ENCODE data around the gene NUP205. TPM values are rescaled to one million over a fixed set of nuclear protein-coding genes. Genes with fewer than 3 reads are reported as not detected.
A peak's percentile ranks its signal among the peaks of the same experiment; 100 is the strongest.

The NUP205 gene
- total RNA-seq, 1 donor from 2014 or later: 66.1 TPM

- TF ChIP-seq CTCF (IDR thresholded peaks at IDR 0.05; ENCODE audit: unreplicated experiment): peak; percentile 55
- Mint-ChIP-seq H3K27me3 (ENCODE audit: unreplicated experiment) (no peaks in the 10 kb centered on the region), H3K36me3 (ENCODE audit: low read depth, unreplicated experiment) (peaks cover 26% of the 10 kb centered on the region), H3K4me1 (ENCODE audit: unreplicated experiment) (peaks cover 11% of the 10 kb centered on the region), H3K27ac (ENCODE audit: unreplicated experiment) (no peak overlapping the region), H3K4me3 (ENCODE audit: unreplicated experiment) (no peak overlapping the region), H3K9me3 (ENCODE audit: unreplicated experiment) (no peaks in the 10 kb centered on the region)
- no peak for DNase-seq (ENCODE audit: low spot score)
Measured at GRCh38 chr7:135645296-135645904, 87.7 kb downstream of the NUP205 start.

GRCh38 chr7:135647755-135648154 lies 90.0 kb downstream of the NUP205 start:
- Mint-ChIP-seq H3K9me3 (ENCODE audit: unreplicated experiment) (no peaks in the 10 kb centered on the region), H3K36me3 (ENCODE audit: low read depth, unreplicated experiment) (peaks cover 16% of the 10 kb centered on the region), H3K4me3 (ENCODE audit: unreplicated experiment) (no peak overlapping the region), H3K27me3 (ENCODE audit: unreplicated experiment) (no peaks in the 10 kb centered on the region), H3K4me1 (ENCODE audit: unreplicated experiment) (peaks cover 15% of the 10 kb centered on the region), H3K27ac (ENCODE audit: unreplicated experiment) (peak overlapping the region; percentile 57)
- no peak for DNase-seq (ENCODE audit: low spot score)
- no peak for TF ChIP-seq CTCF (IDR thresholded peaks at IDR 0.05; ENCODE audit: unreplicated experiment)

- Mint-ChIP-seq H3K4me1 (ENCODE audit: unreplicated experiment) (peaks cover 20% of the 10 kb centered on the region), H3K27ac (ENCODE audit: unreplicated experiment) (peak overlapping the region; percentile 57), H3K9me3 (ENCODE audit: unreplicated experiment) (no peaks in the 10 kb centered on the region), H3K4me3 (ENCODE audit: unreplicated experiment) (no peak overlapping the region), H3K27me3 (ENCODE audit: unreplicated experiment) (peaks cover 2% of the 10 kb centered on the region), H3K36me3 (ENCODE audit: low read depth, unreplicated experiment) (peaks cover 16% of the 10 kb centered on the region)
- DNase-seq (ENCODE audit: low spot score): no peak
- no peak for TF ChIP-seq CTCF (IDR thresholded peaks at IDR 0.05; ENCODE audit: unreplicated experiment)
Measured at GRCh38 chr7:135648235-135648634, 90.5 kb downstream of the NUP205 start.

GRCh38 chr7:135650831-135651573 lies 93.3 kb downstream of the NUP205 start:
- Mint-ChIP-seq H3K9me3 (ENCODE audit: unreplicated experiment) (no peaks in the 10 kb centered on the region), H3K4me1 (ENCODE audit: unreplicated experiment) (peaks cover 22% of the 10 kb centered on the region), H3K27ac (ENCODE audit: unreplicated experiment) (no peak overlapping the region), H3K27me3 (ENCODE audit: unreplicated experiment) (peaks cover 2% of the 10 kb centered on the region), H3K4me3 (ENCODE audit: unreplicated experiment) (no peak overlapping the region), H3K36me3 (ENCODE audit: low read depth, unreplicated experiment) (peaks cover under 1% of the 10 kb centered on the region)
- TF ChIP-seq CTCF (IDR thresholded peaks at IDR 0.05; ENCODE audit: unreplicated experiment): no peak
- no peak for DNase-seq (ENCODE audit: low spot score)

Measured in endothelial cell (in vitro differentiated cells).